Peyer's patch (tissue), 4 donors: ENCODE measurements around the gene CCDC185.

Source experiments
- CTCF ChIP-seq, 6 experiments: fragments of 450-650 bp in 4 of 6; fragments of 200-600 bp in 2 of 6; sonication (generic) in 1 of 6; IDR thresholded peaks; one replicate each; pipeline ENCODE4 v1.5.1; 2017 to 2019; ENCODE audit warnings: antibody characterized with exemption in 6 of 6, mild to moderate bottlenecking in 3 of 6, moderate library complexity in 1 of 6
- POLR2A ChIP-seq, 2 donors: fragments of 450-650 bp; IDR thresholded peaks; one replicate each; pipeline ENCODE4 v1.5.1; 2017; ENCODE audit warnings: antibody characterized with exemption in 2 of 2, mild to moderate bottlenecking in 2 of 2, moderate library complexity in 2 of 2

GRCh38 chr1:223444411-223444810 is 51.2 kb downstream of the CCDC185 start:
- TF ChIP-seq CTCF (IDR thresholded peaks at IDR 0.05) (no peak), POLR2A (IDR thresholded peaks at IDR 0.05) (no peak)
